ENCODE measurements around the gene NRK. TPM values are rescaled to one million over a fixed set of nuclear protein-coding genes. Genes with fewer than 3 reads are reported as not detected.
"Not testable (repeated sequence)": the region's sequence is repeated elsewhere in the genome, so short reads cannot be mapped to it uniquely, and the experiment has no call there.

Gene NRK
- total RNA-seq, 2 experiments from 2014 or later, result not detected

GRCh38 chrX:105837232-105837631 is 14.9 kb downstream of the NRK start:
- CTCF ChIA-PET, result no interaction called here
- Mint-ChIP-seq H3K27me3 (no peaks in the 10 kb centered on the region), H3K4me1 (no peaks in the 10 kb centered on the region), H3K4me3 (no peak overlapping the region), H3K27ac (no peak overlapping the region), H3K36me3 (ENCODE audit: low read depth) (no peaks in the 10 kb centered on the region), H3K9me3 (no peaks in the 10 kb centered on the region)
- DNase-seq, result no peak
- POLR2A ChIA-PET, result no interaction called here

GRCh38 chrX:105845631-105846030 is 23.3 kb downstream of the NRK start:
- Mint-ChIP-seq H3K4me3 (no peak overlapping the region), H3K27ac (no peak overlapping the region), H3K27me3 (no peaks in the 10 kb centered on the region), H3K9me3 (no peaks in the 10 kb centered on the region), H3K4me1 (no peaks in the 10 kb centered on the region), H3K36me3 (ENCODE audit: low read depth) (no peaks in the 10 kb centered on the region)
- CTCF ChIA-PET, result no interaction called here
- DNase-seq, result no peak
- POLR2A ChIA-PET, result no interaction called here

- H3K9me3 Mint-ChIP-seq; H3K27me3 Mint-ChIP-seq; POLR2A ChIA-PET; H3K4me1 Mint-ChIP-seq; H3K36me3 Mint-ChIP-seq (ENCODE audit: low read depth); H3K4me3 Mint-ChIP-seq; DNase-seq; H3K27ac Mint-ChIP-seq; CTCF ChIA-PET: not testable (repeated sequence)
Observed at GRCh38 chrX:105850100-105850499, 27.8 kb downstream of the NRK start.

- Mint-ChIP-seq H3K36me3 (ENCODE audit: low read depth) (no peaks in the 10 kb centered on the region), H3K4me3 (no peak overlapping the region), H3K27me3 (no peaks in the 10 kb centered on the region), H3K27ac (no peak overlapping the region), H3K4me1 (no peaks in the 10 kb centered on the region), H3K9me3 (no peaks in the 10 kb centered on the region)
- POLR2A ChIA-PET, result no interaction called here
- DNase-seq, result no peak
- CTCF ChIA-PET, result no interaction called here
Observed at GRCh38 chrX:105865709-105866108, 43.4 kb downstream of the NRK start.

GRCh38 chrX:105869701-105870100 is 47.4 kb downstream of the NRK start:
- Mint-ChIP-seq H3K36me3 (ENCODE audit: low read depth) (no peaks in the 10 kb centered on the region), H3K4me1 (no peaks in the 10 kb centered on the region), H3K9me3 (no peaks in the 10 kb centered on the region), H3K27ac (no peak overlapping the region), H3K4me3 (no peak overlapping the region), H3K27me3 (no peaks in the 10 kb centered on the region)
- DNase-seq, result no peak
- POLR2A ChIA-PET, result no interaction called here
- CTCF ChIA-PET, result no interaction called here

GRCh38 chrX:105870445-105870844 is 48.1 kb downstream of the NRK start:
- no peaks in the 10 kb centered on the region for H3K4me1 Mint-ChIP-seq
- ChIA-PET CTCF (no interaction called here), POLR2A (no interaction called here)
- no peak overlapping the region for H3K4me3 Mint-ChIP-seq
- no peaks in the 10 kb centered on the region for H3K27me3 Mint-ChIP-seq
- DNase-seq, result no peak
- H3K27ac Mint-ChIP-seq, result no peak overlapping the region
- no peaks in the 10 kb centered on the region for H3K9me3 Mint-ChIP-seq
- no peaks in the 10 kb centered on the region for H3K36me3 Mint-ChIP-seq (ENCODE audit: low read depth)

- POLR2A ChIA-PET, result no interaction called here
- no peaks in the 10 kb centered on the region for H3K9me3 Mint-ChIP-seq
- CTCF ChIA-PET, result no interaction called here
Observed at GRCh38 chrX:105872941-105873340, 50.6 kb downstream of the NRK start.

GRCh38 chrX:105874790-105875189 is 52.5 kb downstream of the NRK start:
- DNase-seq, result no peak
- H3K9me3 Mint-ChIP-seq, result no peaks in the 10 kb centered on the region
- H3K4me1 Mint-ChIP-seq, result no peaks in the 10 kb centered on the region
- ChIA-PET CTCF (no interaction called here), POLR2A (no interaction called here)
- no peak overlapping the region for H3K4me3 Mint-ChIP-seq
- H3K27ac Mint-ChIP-seq, result no peak overlapping the region
- no peaks in the 10 kb centered on the region for H3K36me3 Mint-ChIP-seq (ENCODE audit: low read depth)
- H3K27me3 Mint-ChIP-seq, result no peaks in the 10 kb centered on the region

More at GRCh38 chrX:105872941-105873340, 50.6 kb downstream of the NRK start:
- Mint-ChIP-seq H3K4me1 (no peaks in the 10 kb centered on the region), H3K27me3 (no peaks in the 10 kb centered on the region), H3K27ac (no peak overlapping the region), H3K4me3 (no peak overlapping the region), H3K36me3 (ENCODE audit: low read depth) (no peaks in the 10 kb centered on the region)
- no peak for DNase-seq

- H3K36me3 Mint-ChIP-seq (ENCODE audit: low read depth), result no peaks in the 10 kb centered on the region
- H3K27ac Mint-ChIP-seq, result no peak overlapping the region
- H3K9me3 Mint-ChIP-seq, result no peaks in the 10 kb centered on the region
- ChIA-PET CTCF (no interaction called here), POLR2A (no interaction called here)
- H3K4me1 Mint-ChIP-seq, result no peaks in the 10 kb centered on the region
- H3K27me3 Mint-ChIP-seq, result no peaks in the 10 kb centered on the region
- no peak for DNase-seq
- H3K4me3 Mint-ChIP-seq, result no peak overlapping the region
Observed at GRCh38 chrX:105876658-105877057, 54.3 kb downstream of the NRK start.

- no peaks in the 10 kb centered on the region for H3K27me3 Mint-ChIP-seq
- H3K36me3 Mint-ChIP-seq (ENCODE audit: low read depth), result no peaks in the 10 kb centered on the region
- H3K9me3 Mint-ChIP-seq, result no peaks in the 10 kb centered on the region
- ChIA-PET CTCF (no interaction called here), POLR2A (no interaction called here)
- DNase-seq, result no peak
- no peaks in the 10 kb centered on the region for H3K4me1 Mint-ChIP-seq
- H3K4me3 Mint-ChIP-seq, result no peak overlapping the region
- no peak overlapping the region for H3K27ac Mint-ChIP-seq
Observed at GRCh38 chrX:105880491-105880890, 58.2 kb downstream of the NRK start.

- Mint-ChIP-seq H3K36me3 (ENCODE audit: low read depth) (no peaks in the 10 kb centered on the region), H3K27ac (no peak overlapping the region), H3K9me3 (no peaks in the 10 kb centered on the region), H3K4me1 (no peaks in the 10 kb centered on the region), H3K27me3 (no peaks in the 10 kb centered on the region), H3K4me3 (no peak overlapping the region)
- ChIA-PET CTCF (no interaction called here), POLR2A (no interaction called here)
- DNase-seq, result no peak
Observed at GRCh38 chrX:105882581-105883275, 60.4 kb downstream of the NRK start.

GRCh38 chrX:105894721-105895120 is 72.4 kb downstream of the NRK start:
- no peak for DNase-seq
- ChIA-PET POLR2A (no interaction called here), CTCF (no interaction called here)
- no peak overlapping the region for H3K4me3 Mint-ChIP-seq
- no peaks in the 10 kb centered on the region for H3K36me3 Mint-ChIP-seq (ENCODE audit: low read depth)
- no peak overlapping the region for H3K27ac Mint-ChIP-seq
- H3K27me3 Mint-ChIP-seq, result no peaks in the 10 kb centered on the region
- no peaks in the 10 kb centered on the region for H3K4me1 Mint-ChIP-seq
- H3K9me3 Mint-ChIP-seq, result no peaks in the 10 kb centered on the region

GRCh38 chrX:105909576-105909975 is 87.2 kb downstream of the NRK start:
- H3K4me1 Mint-ChIP-seq, result no peaks in the 10 kb centered on the region
- H3K27me3 Mint-ChIP-seq, result no peaks in the 10 kb centered on the region
- no peak for DNase-seq
- H3K4me3 Mint-ChIP-seq, result no peak overlapping the region
- H3K9me3 Mint-ChIP-seq, result no peaks in the 10 kb centered on the region
- no peak overlapping the region for H3K27ac Mint-ChIP-seq
- ChIA-PET POLR2A (no interaction called here), CTCF (no interaction called here)
- no peaks in the 10 kb centered on the region for H3K36me3 Mint-ChIP-seq (ENCODE audit: low read depth)

GRCh38 chrX:105910563-105911105 is 88.3 kb downstream of the NRK start:
- no peaks in the 10 kb centered on the region for H3K9me3 Mint-ChIP-seq
- no peak overlapping the region for H3K27ac Mint-ChIP-seq
- H3K4me1 Mint-ChIP-seq, result no peaks in the 10 kb centered on the region
- H3K27me3 Mint-ChIP-seq, result no peaks in the 10 kb centered on the region
- ChIA-PET POLR2A (no interaction called here), CTCF (no interaction called here)
- H3K36me3 Mint-ChIP-seq (ENCODE audit: low read depth), result no peaks in the 10 kb centered on the region
- DNase-seq, result no peak
- H3K4me3 Mint-ChIP-seq, result no peak overlapping the region

Measured in activated CD4-positive, alpha-beta T cell treated with anti-CD3 and anti-CD28 coated beads, Interleukin-2, amount 10 ng/mL, durations not matched to agents 7 days and 5 days (primary cell).